Mesenchymal stem cell (in vitro differentiated cells and primary cell): ENCODE data around the gene ZNF507.

ENCODE experiments used
- DNase-seq: peaks from one replicate; pipeline ENCODE4 v3.0.0-alpha.2; 2013
- H2AFZ ChIP-seq: one replicate; pipeline ENCODE4 v1.6.1; 2013; ENCODE audit warnings: low read depth, mild to moderate bottlenecking, control low read depth, inconsistent platforms, low read length, moderate library complexity
- H2AK5ac ChIP-seq: 2 replicates; pipeline ENCODE4 v1.6.1; 2013; ENCODE audit warnings: low read length, moderate library complexity, mild to moderate bottlenecking, inconsistent platforms; ENCODE audit not compliant: severe bottlenecking
- H2BK120ac ChIP-seq: one replicate; pipeline ENCODE4 v1.6.1; 2013; ENCODE audit warnings: low read depth, mild to moderate bottlenecking, inconsistent platforms, low read length, moderate library complexity
- H2BK12ac ChIP-seq, 2 experiments: one replicate each; pipeline ENCODE4 v1.6.1; 2013; ENCODE audit warnings: inconsistent platforms in 2 of 2, low read length in 2 of 2, mild to moderate bottlenecking in 2 of 2, moderate library complexity in 2 of 2, control low read depth in 1 of 2
- H2BK15ac ChIP-seq: one replicate; pipeline ENCODE4 v1.6.1; 2013; ENCODE audit warnings: mild to moderate bottlenecking, low read depth, inconsistent platforms; ENCODE audit not compliant: poor library complexity, severe bottlenecking
- H2BK5ac ChIP-seq: 2 replicates; pipeline ENCODE4 v1.6.1; 2013; ENCODE audit warnings: low read depth, mild to moderate bottlenecking, low read length, control low read depth, inconsistent platforms; ENCODE audit not compliant: poor library complexity, severe bottlenecking
- H3K14ac ChIP-seq, 2 experiments: one replicate each; pipeline ENCODE4 v1.6.1; 2013; ENCODE audit warnings: inconsistent platforms in 2 of 2, low read length in 2 of 2, control low read depth in 1 of 2, mild to moderate bottlenecking in 1 of 2, moderate library complexity in 1 of 2
- H3K18ac ChIP-seq, 2 experiments: one replicate each; pipeline ENCODE4 v1.6.1; 2013; ENCODE audit warnings: inconsistent platforms in 2 of 2, low read length in 2 of 2, control low read depth in 1 of 2, low read depth in 1 of 2, mild to moderate bottlenecking in 1 of 2
- H3K23ac ChIP-seq, 2 experiments: one replicate each; pipeline ENCODE4 v1.6.1; 2013; ENCODE audit warnings: inconsistent platforms in 2 of 2, low read length in 2 of 2, mild to moderate bottlenecking in 2 of 2, moderate library complexity in 2 of 2, control low read depth in 1 of 2
- H3K27ac ChIP-seq: 2 replicates; pipeline ENCODE4 v1.5.1; 2013; ENCODE audit warnings: mild to moderate bottlenecking, moderate library complexity, low read length, control low read depth, inconsistent platforms; ENCODE audit not compliant: poor library complexity, severe bottlenecking
- H3K27me3 ChIP-seq, 2 experiments: 2 replicates each; pipeline versions ENCODE4 v1.6.1 to v1.7.0; 2013; ENCODE audit warnings: low read length in 2 of 2, mild to moderate bottlenecking in 2 of 2, moderate library complexity in 2 of 2, control low read depth in 1 of 2, inconsistent platforms in 1 of 2; ENCODE audit not compliant: control insufficient read depth in 1 of 2, insufficient read depth in 1 of 2
- H3K36me3 ChIP-seq, 2 experiments: 2 replicates each; pipeline versions ENCODE4 v1.6.1 to v1.7.0; 2013; ENCODE audit warnings: low read length in 2 of 2, control low read depth in 1 of 2, inconsistent platforms in 1 of 2, low read depth in 1 of 2, mild to moderate bottlenecking in 1 of 2; ENCODE audit not compliant: insufficient read depth in 2 of 2, control insufficient read depth in 1 of 2
- H3K4ac ChIP-seq, 2 experiments: one replicate each; pipeline ENCODE4 v1.6.1; 2013; ENCODE audit warnings: inconsistent platforms in 2 of 2, low read length in 2 of 2, mild to moderate bottlenecking in 2 of 2, moderate library complexity in 2 of 2, control low read depth in 1 of 2, low read depth in 1 of 2
- H3K4me1 ChIP-seq: 2 replicates; pipeline ENCODE4 v1.6.1; 2013; ENCODE audit warnings: low read depth, low read length, control low read depth; ENCODE audit not compliant: control insufficient read depth, insufficient read depth
- H3K4me2 ChIP-seq: 2 replicates; pipeline ENCODE4 v1.6.1; 2013; ENCODE audit warnings: low read length, mild to moderate bottlenecking, inconsistent platforms; ENCODE audit not compliant: poor library complexity, severe bottlenecking
- H3K4me3 ChIP-seq, 2 experiments: 2 replicates each; pipeline versions ENCODE4 v1.5.1 to v1.7.0; 2013; ENCODE audit warnings: low read length in 2 of 2, mild to moderate bottlenecking in 2 of 2, control low read depth in 1 of 2, low read depth in 1 of 2; ENCODE audit not compliant: insufficient read depth in 1 of 2
- H3K79me1 ChIP-seq: replicated peaks from 2 replicates; pipeline ENCODE4 v1.6.1; 2013; ENCODE audit warnings: mild to moderate bottlenecking, control low read depth, low read length, inconsistent platforms; ENCODE audit not compliant: poor library complexity, severe bottlenecking
- H3K9ac ChIP-seq: 2 replicates; pipeline ENCODE4 v1.7.0; 2013; ENCODE audit warnings: mild to moderate bottlenecking, low read length, moderate library complexity
- H3K9me3 ChIP-seq: 2 replicates; pipeline ENCODE4 v1.7.0; 2013; ENCODE audit warnings: mild to moderate bottlenecking, low read length; ENCODE audit not compliant: control insufficient read depth
- H4K8ac ChIP-seq: one replicate; pipeline ENCODE4 v1.6.1; 2013; ENCODE audit warnings: inconsistent platforms, mild to moderate bottlenecking, low read length, moderate library complexity
- H4K91ac ChIP-seq: one replicate; pipeline ENCODE4 v1.6.1; 2013; ENCODE audit warnings: mild to moderate bottlenecking, low read length, inconsistent platforms
- WGBS: methylation state at CpG from one replicate; pipeline ENCODE4 v1.1.7; 2013; ENCODE audit warnings: mixed read lengths; 5-methylcytosine and 5-hydroxymethylcytosine counted together

Gene ZNF507

DNA sequence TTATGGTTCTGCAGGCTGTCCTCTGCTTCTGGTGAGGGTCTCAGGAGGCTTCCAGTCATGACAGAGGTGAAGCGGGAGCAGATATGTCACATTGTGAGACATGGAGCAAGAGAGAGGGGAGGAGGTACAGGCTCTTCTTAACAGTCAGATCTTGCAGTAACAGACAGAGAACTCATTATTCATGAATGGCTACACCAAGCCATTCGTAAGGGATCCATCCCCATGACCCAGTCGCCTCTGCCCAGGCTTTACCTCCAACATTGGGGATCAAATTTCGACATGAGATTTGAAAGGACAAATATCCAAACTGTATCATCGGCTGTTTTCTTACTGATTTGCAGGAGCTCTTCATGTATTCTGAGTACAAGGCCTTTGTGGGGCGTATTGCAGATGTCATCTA lies 21.7 kb downstream of the ZNF507 start:
- Histone ChIP-seq H3K27me3 (no peaks in the 10 kb centered on the region), H3K4ac (no peak overlapping the region), H3K27ac (no peak overlapping the region), H4K91ac (no peak overlapping the region), H3K4me3 (no peak overlapping the region), H2BK12ac (no peak overlapping the region), H3K79me1 (peaks cover 23% of the 10 kb centered on the region), H2AFZ (no peak overlapping the region), H3K4me1 (no peaks in the 10 kb centered on the region), H2BK15ac (no peak overlapping the region), H2AK5ac (no peak overlapping the region), H2BK120ac (no peak overlapping the region), H3K23ac (no peak overlapping the region), H2BK5ac (no peak overlapping the region), H4K8ac (no peak overlapping the region), H3K9me3 (no peaks in the 10 kb centered on the region), H3K9ac (no peak overlapping the region), H3K4me2 (no peak overlapping the region), H3K14ac (no peak overlapping the region), H3K36me3 (peaks cover 10 to 76% of the 10 kb centered on the region in 2 experiments), H3K18ac (no peak overlapping the region)
- DNase-seq, result no peak
- WGBS, result 85% methylated on average over 6 of the region's 6 CpGs

GRCh38 chr19:32367948-32368536 lies 22.6 kb downstream of the ZNF507 start:
- 97% methylated on average over 3 of the region's 3 CpGs for WGBS
- Histone ChIP-seq H3K27me3 (no peaks in the 10 kb centered on the region), H3K27ac (no peak overlapping the region), H2AFZ (no peak overlapping the region), H3K4ac (no peak overlapping the region), H3K9ac (no peak overlapping the region), H3K18ac (no peak overlapping the region), H3K14ac (no peak overlapping the region), H2BK120ac (no peak overlapping the region), H3K4me3 (no peak overlapping the region), H2BK12ac (no peak overlapping the region), H3K4me1 (peaks cover 2% of the 10 kb centered on the region), H2BK15ac (no peak overlapping the region), H4K8ac (no peak overlapping the region), H3K9me3 (no peaks in the 10 kb centered on the region), H3K79me1 (peaks cover 25% of the 10 kb centered on the region), H4K91ac (no peak overlapping the region), H2BK5ac (no peak overlapping the region), H2AK5ac (no peak overlapping the region), H3K36me3 (peaks cover 17 to 76% of the 10 kb centered on the region in 2 experiments), H3K23ac (no peak overlapping the region), H3K4me2 (no peak overlapping the region)
- DNase-seq, result no peak

DNA sequence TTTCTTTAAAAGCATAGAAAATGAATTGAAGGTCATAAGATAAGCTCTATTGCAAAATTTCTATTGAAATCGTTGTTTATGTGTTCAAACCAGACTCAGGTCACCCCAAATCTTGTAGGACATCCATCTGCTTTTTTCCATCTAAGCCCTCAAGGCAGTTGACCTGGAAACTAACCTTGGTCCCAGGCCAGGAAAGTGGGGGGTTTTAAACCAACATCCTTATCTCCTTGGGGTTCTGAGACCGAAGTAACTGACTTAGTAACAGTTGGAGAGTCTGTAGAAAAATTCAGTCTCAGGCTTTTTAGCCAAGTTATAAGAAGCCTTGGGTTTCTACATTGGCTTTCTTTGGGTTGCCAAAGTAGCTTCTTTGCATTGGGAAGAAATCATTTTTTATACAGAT lies 23.4 kb downstream of the ZNF507 start:
- no peak overlapping the region for H3K4ac ChIP-seq
- peaks cover 2% of the 10 kb centered on the region for H3K4me1 ChIP-seq
- no peaks in the 10 kb centered on the region for H3K9me3 ChIP-seq
- no peak overlapping the region for H3K27ac ChIP-seq
- no peak overlapping the region for H3K18ac ChIP-seq
- H3K27me3 ChIP-seq, result no peaks in the 10 kb centered on the region
- peaks cover 15 to 68% of the 10 kb centered on the region in 2 experiments for H3K36me3 ChIP-seq
- H2BK15ac ChIP-seq, result no peak overlapping the region
- no peak overlapping the region for H3K23ac ChIP-seq
- no peak overlapping the region for H3K4me3 ChIP-seq
- no peak overlapping the region for H4K8ac ChIP-seq
- peaks cover 24% of the 10 kb centered on the region for H3K79me1 ChIP-seq
- no peak overlapping the region for H3K4me2 ChIP-seq
- no peak overlapping the region for H2AK5ac ChIP-seq
- no peak overlapping the region for H4K91ac ChIP-seq
- no peak overlapping the region for H2BK120ac ChIP-seq
- H3K9ac ChIP-seq, result no peak overlapping the region
- H2BK12ac ChIP-seq, result no peak overlapping the region
- no peak for DNase-seq
- H2BK5ac ChIP-seq, result no peak overlapping the region
- 99% methylated on average over 2 of the region's 2 CpGs for WGBS
- H2AFZ ChIP-seq, result no peak overlapping the region
- no peak overlapping the region for H3K14ac ChIP-seq

- Histone ChIP-seq H3K27ac (peak overlapping the region; percentile 95), H2BK12ac (peak overlapping the region; percentile 20 to 54), H4K8ac (peak overlapping the region; percentile 87), H3K14ac (no peak overlapping the region), H3K4ac (peak overlapping the region; percentile 24 to 79), H2AK5ac (peak overlapping the region; percentile 60), H4K91ac (peak overlapping the region; percentile 82), H2BK120ac (peak overlapping the region; percentile 8), H3K27me3 (no peaks in the 10 kb centered on the region), H2BK15ac (peak overlapping the region; percentile 77), H3K4me2 (peak overlapping the region; percentile 57), H3K36me3 (peaks cover 29 to 64% of the 10 kb centered on the region in 2 experiments), H3K9me3 (no peaks in the 10 kb centered on the region), H2AFZ (no peak overlapping the region), H3K9ac (peak overlapping the region; percentile 7), H3K79me1 (peaks cover 33% of the 10 kb centered on the region), H3K18ac (peak overlapping the region; percentile 70 to 82), H2BK5ac (no peak overlapping the region), H3K4me1 (peaks cover 7% of the 10 kb centered on the region), H3K23ac (no peak overlapping the region), H3K4me3 (peak overlapping the region in 1 of 2 experiments; percentile 6)
- WGBS, result 48% methylated on average over 4 of the region's 7 CpGs
- DNase-seq, result no peak
These were observed 27.5 kb downstream of the ZNF507 start for GRCh38 chr19:32372726-32373517.
